ENCODE results near the gene PTPN20. TPM values are rescaled to one million over a fixed set of nuclear protein-coding genes. Genes with fewer than 3 reads are reported as not detected.
A peak's percentile ranks its signal among the peaks of the same experiment; 100 is the strongest.

The PTPN20 gene
- total RNA-seq, 1 experiment from 2014 or later: 21.1 TPM

- no peak for DNase-seq (ENCODE audit: extremely low read depth, low read depth)
These were observed 135.3 kb downstream of the PTPN20 start for GRCh38 chr10:47046321-47047126.

GRCh38 chr10:47047127-47047504 lies 135.9 kb downstream of the PTPN20 start:
- DNase-seq (ENCODE audit: extremely low read depth, low read depth): no peak

- peak; percentile 31 for DNase-seq (ENCODE audit: extremely low read depth, low read depth)
These were observed 136.6 kb downstream of the PTPN20 start for GRCh38 chr10:47047577-47048525.

GRCh38 chr10:47048526-47048905 lies 137.3 kb downstream of the PTPN20 start:
- no peak for DNase-seq (ENCODE audit: extremely low read depth, low read depth)

- no peak for DNase-seq (ENCODE audit: extremely low read depth, low read depth)
These were observed 138.0 kb downstream of the PTPN20 start for GRCh38 chr10:47049056-47049851.

GRCh38 chr10:47049906-47050305 lies 138.7 kb downstream of the PTPN20 start:
- no peak for DNase-seq (ENCODE audit: extremely low read depth, low read depth)

GRCh38 chr10:47050618-47051455 lies 139.6 kb downstream of the PTPN20 start:
- no peak for DNase-seq (ENCODE audit: extremely low read depth, low read depth)

- DNase-seq (ENCODE audit: extremely low read depth, low read depth): no peak
These were observed 140.6 kb downstream of the PTPN20 start for GRCh38 chr10:47051741-47052238.
